ENCODE data around the gene PCDHGC5. TPM values are rescaled to one million over a fixed set of nuclear protein-coding genes. Genes with fewer than 3 reads are reported as not detected.

Gene PCDHGC5
- total RNA-seq, 2 donors from 2014 or later, result 0.71 to 1.8 TPM

- Mint-ChIP-seq H3K4me1 (peaks cover 36% of the 10 kb centered on the region), H3K36me3 (ENCODE audit: low read depth) (peaks cover 54% of the 10 kb centered on the region), H3K9me3 (no peaks in the 10 kb centered on the region), H3K4me3 (no peak overlapping the region), H3K27ac (no peak overlapping the region), H3K27me3 (ENCODE audit: insufficient read depth) (peaks cover 6% of the 10 kb centered on the region)
- 94 to 97% methylated on average over 6 to 8 of the region's 8 CpGs for WGBS, 2 experiments (ENCODE audit: insufficient coverage in 1 of 2, insufficient read length in 1 of 2)
- Histone ChIP-seq H3K27ac (ENCODE audit: low read depth, low read length) (no peak overlapping the region), H3K9me3 (ENCODE audit: control insufficient read depth, low read length) (no peaks in the 10 kb centered on the region), H3K36me3 (ENCODE audit: control insufficient read depth, insufficient read depth, low read length) (peaks cover 69% of the 10 kb centered on the region), H3K9ac (ENCODE audit: extremely low read depth, low read length, poor library complexity, severe bottlenecking) (no peak overlapping the region), H3K27me3 (ENCODE audit: control insufficient read depth, insufficient read depth, low read length, poor library complexity, severe bottlenecking) (no peaks in the 10 kb centered on the region), H3K4me1 (ENCODE audit: control insufficient read depth, insufficient read depth, low read length) (peaks cover 15% of the 10 kb centered on the region), H3K4me3 (ENCODE audit: low read length) (no peak overlapping the region)
- DNase-seq, result no peak
- no peak for TF ChIP-seq CTCF (conservative IDR thresholded peaks at IDR 0.05)
Measured at GRCh38 chr5:141516672-141517025, 27.8 kb downstream of the PCDHGC5 start.

- Mint-ChIP-seq H3K4me3 (no peak overlapping the region), H3K36me3 (ENCODE audit: low read depth) (peaks cover 59% of the 10 kb centered on the region), H3K27ac (no peak overlapping the region), H3K9me3 (no peaks in the 10 kb centered on the region), H3K4me1 (peaks cover 36% of the 10 kb centered on the region), H3K27me3 (ENCODE audit: insufficient read depth) (peaks cover 6% of the 10 kb centered on the region)
- WGBS, 2 experiments (ENCODE audit: insufficient coverage in 1 of 2, insufficient read length in 1 of 2), result 95 to 100% methylated on average over 2 to 8 of the region's 8 CpGs
- DNase-seq, result no peak
- Histone ChIP-seq H3K9me3 (ENCODE audit: control insufficient read depth, low read length) (no peaks in the 10 kb centered on the region), H3K27me3 (ENCODE audit: control insufficient read depth, insufficient read depth, low read length, poor library complexity, severe bottlenecking) (no peaks in the 10 kb centered on the region), H3K4me1 (ENCODE audit: control insufficient read depth, insufficient read depth, low read length) (peaks cover 22% of the 10 kb centered on the region), H3K27ac (ENCODE audit: low read depth, low read length) (no peak overlapping the region), H3K36me3 (ENCODE audit: control insufficient read depth, insufficient read depth, low read length) (peaks cover 75% of the 10 kb centered on the region), H3K9ac (ENCODE audit: extremely low read depth, low read length, poor library complexity, severe bottlenecking) (no peak overlapping the region), H3K4me3 (ENCODE audit: low read length) (no peak overlapping the region)
- no peak for TF ChIP-seq CTCF (conservative IDR thresholded peaks at IDR 0.05)
Measured at GRCh38 chr5:141517312-141517711, 28.4 kb downstream of the PCDHGC5 start.

DNA sequence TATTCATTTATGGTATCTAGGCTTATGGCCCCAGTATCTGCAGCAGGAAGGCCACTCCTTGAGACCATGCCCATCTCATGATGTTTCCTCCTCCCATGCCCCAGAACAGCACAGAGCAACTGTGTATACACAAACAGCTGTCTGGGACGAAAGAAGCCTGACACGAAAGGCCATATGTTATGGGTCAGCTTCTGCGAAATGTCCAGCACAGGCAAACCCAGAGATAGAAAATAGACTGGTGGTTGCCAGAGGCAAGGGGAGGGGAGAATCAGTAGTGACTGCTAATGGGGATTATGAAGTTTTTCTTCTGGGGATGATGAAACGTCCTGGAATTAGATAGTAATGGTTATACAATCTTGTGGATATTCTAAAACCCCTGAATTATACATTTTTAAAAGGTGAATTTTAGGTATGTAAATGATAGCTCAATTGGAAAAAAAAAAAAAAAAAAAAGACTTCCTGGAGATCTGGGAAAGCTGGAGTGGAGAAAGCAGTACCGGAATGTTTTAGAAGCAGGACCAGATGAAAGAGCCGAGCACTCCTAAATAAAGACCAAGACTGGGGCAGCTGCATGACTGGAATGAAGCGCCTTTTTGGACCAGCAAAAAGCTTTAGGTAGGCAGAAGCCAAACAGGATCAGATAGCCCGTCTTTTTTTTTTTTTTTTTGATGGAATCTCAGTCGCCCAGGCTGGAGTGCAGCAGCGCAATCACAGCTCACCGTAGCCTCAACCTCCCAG, 29.2 kb downstream of the PCDHGC5 start:
- TF ChIP-seq CTCF (conservative IDR thresholded peaks at IDR 0.05), result no peak
- no peaks in the 10 kb centered on the region for H3K9me3 ChIP-seq (ENCODE audit: control insufficient read depth, low read length)
- Mint-ChIP-seq H3K27me3 (ENCODE audit: insufficient read depth) (peaks cover 3% of the 10 kb centered on the region), H3K9me3 (no peaks in the 10 kb centered on the region), H3K4me1 (peaks cover 31% of the 10 kb centered on the region), H3K36me3 (ENCODE audit: low read depth) (peaks cover 66% of the 10 kb centered on the region), H3K27ac (no peak overlapping the region), H3K4me3 (no peak overlapping the region)
- H3K36me3 ChIP-seq (ENCODE audit: control insufficient read depth, insufficient read depth, low read length), result peaks cover 81% of the 10 kb centered on the region
- no peak overlapping the region for H3K9ac ChIP-seq (ENCODE audit: extremely low read depth, low read length, poor library complexity, severe bottlenecking)
- H3K4me3 ChIP-seq (ENCODE audit: low read length), result no peak overlapping the region
- H3K27ac ChIP-seq (ENCODE audit: low read depth, low read length), result no peak overlapping the region
- DNase-seq, result peak; percentile 18
- H3K27me3 ChIP-seq (ENCODE audit: control insufficient read depth, insufficient read depth, low read length, poor library complexity, severe bottlenecking), result no peaks in the 10 kb centered on the region
- peaks cover 22% of the 10 kb centered on the region for H3K4me1 ChIP-seq (ENCODE audit: control insufficient read depth, insufficient read depth, low read length)
- 88 to 95% methylated on average over 7 to 11 of the region's 11 CpGs for WGBS, 2 experiments (ENCODE audit: insufficient coverage in 1 of 2, insufficient read length in 1 of 2)
